Prostate gland (tissue), 2 donors: ENCODE measurements around the gene GOLGA6L7. TPM values are rescaled to one million over a fixed set of nuclear protein-coding genes. Genes with fewer than 3 reads are reported as not detected.

ENCODE experiments used
- DNase-seq: peaks from one replicate; pipeline ENCODE4 v3.0.0-alpha.2; 2019; ENCODE audit warnings: low spot score
- H3K27ac ChIP-seq, 2 donors: fragments of 200-600 bp; sonication (generic); 2 replicates each; pipeline ENCODE4 v1.5.1; 2017 to 2019
- H3K27me3 ChIP-seq: fragments of 200-600 bp; sonication (generic); replicated peaks from 2 replicates; pipeline ENCODE4 v1.5.1; 2019; ENCODE audit not compliant: insufficient read depth
- H3K36me3 ChIP-seq, 2 donors: fragments of 200-600 bp; sonication (generic); 1 replicate in 1 of 2; 2 replicates in 1 of 2; pipeline versions ENCODE4 v1.5.1 to v1.8.1; 2017 to 2019
- H3K4me1 ChIP-seq: fragments of 200-600 bp; sonication (generic); replicated peaks from 2 replicates; pipeline ENCODE4 v1.5.1; 2019
- H3K4me3 ChIP-seq, 2 donors: fragments of 200-600 bp; sonication (generic); 2 replicates each; pipeline ENCODE4 v1.5.1; 2017 to 2019
- H3K9me3 ChIP-seq: fragments of 200-600 bp; sonication (generic); 2 replicates; pipeline ENCODE4 v1.5.1; 2017
- CTCF ChIP-seq, 4 experiments: fragments of 200-600 bp in 2 of 4; fragments of 450-650 bp in 2 of 4; sonication (generic) in 2 of 4; IDR thresholded peaks; 1 replicate in 3 of 4; 2 replicates in 1 of 4; pipeline ENCODE4 v1.5.1; 2016 to 2019; ENCODE audit warnings: antibody characterized with exemption in 4 of 4, mild to moderate bottlenecking in 2 of 4, moderate library complexity in 2 of 4
- POLR2A ChIP-seq: fragments of 450-650 bp; IDR thresholded peaks from one replicate; pipeline ENCODE4 v1.6.1; 2016; ENCODE audit warnings: antibody characterized with exemption, mild to moderate bottlenecking
- POLR2AphosphoS5 ChIP-seq: sonication (generic); formaldehyde crosslinking; IDR thresholded peaks from one replicate; pipeline ENCODE4 v1.6.1; 2017; ENCODE audit warnings: antibody characterized with exemption
- WGBS: methylation state at CpG from one replicate; pipeline ENCODE4 v1.1.5; 2018; 5-methylcytosine and 5-hydroxymethylcytosine counted together
- intact Hi-C: fragments of 100-400 bp; cut with DNase I; formaldehyde crosslinking; loops from one replicate; pipeline ENCODE4 v1.14.2; 2022
- total RNA-seq, 2 donors: library from RNA; depleted of rRNA; stranded (reverse); fragments of >200 nt; gene quantifications; one replicate each; pipeline ENCODE4 v1.1.0, GENCODE V29; 2016

GOLGA6L7 gene
- total RNA-seq, 2 donors from 2014 or later, result 2.7 TPM; not detected in 1

GRCh38 chr15:28885630-28886430 is 37.4 kb upstream of the GOLGA6L7 start, which contains the start of gene APBA2:
APBA2 (plus strand) TSS chr15:28885974; CDS start chr15:29053885, 167,911 bp downstream.
- Histone ChIP-seq H3K36me3 (no peaks in the 10 kb centered on the region), H3K4me3 (peak within 1 kb of the TSS; percentile 42 to 48), H3K27me3 (no peaks in the 10 kb centered on the region), H3K4me1 (no peaks in the 10 kb centered on the region), H3K27ac (no peak within 1 kb of the TSS), H3K9me3 (no peaks in the 10 kb centered on the region)
- TF ChIP-seq POLR2A (no peak), POLR2AphosphoS5 (no peak), CTCF (IDR thresholded peaks at IDR 0.05) (no peak)
- DNase-seq, result no peak
- intact Hi-C loops, result no loop called here
- 2% methylated on average over 26 of the region's 109 CpGs for WGBS

GRCh38 chr15:28885128-28885629 is 36.7 kb upstream of the GOLGA6L7 start:
- TF ChIP-seq POLR2A, result no peak
- TF ChIP-seq POLR2AphosphoS5, result no peak
- no peak for TF ChIP-seq CTCF (IDR thresholded peaks at IDR 0.05)
- no peak for DNase-seq
- H3K4me1 ChIP-seq, result no peaks in the 10 kb centered on the region
- H3K27ac ChIP-seq, result no peak overlapping the region
- H3K4me3 ChIP-seq, result peak overlapping the region; percentile 42 to 48
- WGBS, result 56% methylated on average over 17 of the region's 31 CpGs
- intact Hi-C loops, result no loop called here
- no peaks in the 10 kb centered on the region for H3K9me3 ChIP-seq
- H3K27me3 ChIP-seq, result no peaks in the 10 kb centered on the region
- H3K36me3 ChIP-seq, result no peaks in the 10 kb centered on the region

- DNase-seq, result no peak
- no peaks in the 10 kb centered on the region for H3K36me3 ChIP-seq
- H3K27me3 ChIP-seq, result no peaks in the 10 kb centered on the region
- no peak overlapping the region for H3K4me3 ChIP-seq
- 90% methylated on average over 11 of the region's 11 CpGs for WGBS
- no peaks in the 10 kb centered on the region for H3K4me1 ChIP-seq
- H3K27ac ChIP-seq, result no peak overlapping the region
- no peak for TF ChIP-seq POLR2A
- no peak for TF ChIP-seq POLR2AphosphoS5
- TF ChIP-seq CTCF (IDR thresholded peaks at IDR 0.05), result no peak
- intact Hi-C loops, result no loop called here
- H3K9me3 ChIP-seq, result no peaks in the 10 kb centered on the region
Measured at GRCh38 chr15:28884151-28884940, 35.9 kb upstream of the GOLGA6L7 start.

- DNase-seq, result no peak
- no peak for TF ChIP-seq CTCF (IDR thresholded peaks at IDR 0.05)
- no peak for TF ChIP-seq POLR2AphosphoS5
- no peak for TF ChIP-seq POLR2A
- WGBS, result 90% methylated on average over 1 of the region's 1 CpG
- H3K4me3 ChIP-seq, result no peak overlapping the region
- no peaks in the 10 kb centered on the region for H3K36me3 ChIP-seq
- H3K27ac ChIP-seq, result no peak overlapping the region
- no peaks in the 10 kb centered on the region for H3K27me3 ChIP-seq
- no peaks in the 10 kb centered on the region for H3K9me3 ChIP-seq
- intact Hi-C loops, result no loop called here
- no peaks in the 10 kb centered on the region for H3K4me1 ChIP-seq
Measured at GRCh38 chr15:28881600-28881999, 33.2 kb upstream of the GOLGA6L7 start.
